Pons (tissue), 1 donor: ENCODE results near the gene RALB.
A peak's percentile ranks its signal among the peaks of the same experiment; 100 is the strongest.

ENCODE experiments used
- DNase-seq: peaks from one replicate; pipeline ENCODE4 v3.0.0-alpha.2; 2016; ENCODE audit warnings: low spot score

The RALB gene

DNA sequence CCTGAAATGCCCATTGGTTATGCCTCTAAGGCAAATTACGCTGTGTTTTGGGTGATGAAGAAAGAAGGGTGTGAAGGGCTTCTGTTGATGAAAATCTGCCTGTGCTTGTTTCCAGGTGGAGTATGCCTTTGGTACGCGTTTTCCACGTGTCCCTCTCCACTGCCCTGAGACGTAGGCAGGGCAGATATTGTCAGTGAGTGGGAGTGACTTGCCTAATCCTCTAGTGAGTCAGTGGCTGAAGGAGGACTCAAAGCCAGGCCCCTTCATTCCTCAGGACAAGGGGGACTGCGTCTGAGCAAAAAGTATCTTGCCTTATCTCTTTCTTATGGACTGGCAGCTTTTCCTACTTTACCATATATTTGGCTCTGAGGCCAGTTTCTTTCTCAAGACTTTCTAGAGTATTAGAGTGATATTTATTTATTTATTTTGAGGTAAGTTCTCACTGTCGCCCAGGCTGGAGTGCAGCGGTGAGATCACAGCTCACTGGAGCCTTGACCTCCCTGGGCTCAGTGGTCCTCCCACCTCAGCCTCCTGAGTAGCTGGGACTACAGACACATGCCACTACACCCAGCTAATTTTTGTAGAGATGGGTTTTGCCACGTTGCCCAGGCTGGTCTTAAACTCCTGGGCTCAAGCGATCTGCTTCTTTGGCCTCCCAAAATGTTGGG lies 10.2 kb downstream of the RALB start:
- no peak for DNase-seq

DNA sequence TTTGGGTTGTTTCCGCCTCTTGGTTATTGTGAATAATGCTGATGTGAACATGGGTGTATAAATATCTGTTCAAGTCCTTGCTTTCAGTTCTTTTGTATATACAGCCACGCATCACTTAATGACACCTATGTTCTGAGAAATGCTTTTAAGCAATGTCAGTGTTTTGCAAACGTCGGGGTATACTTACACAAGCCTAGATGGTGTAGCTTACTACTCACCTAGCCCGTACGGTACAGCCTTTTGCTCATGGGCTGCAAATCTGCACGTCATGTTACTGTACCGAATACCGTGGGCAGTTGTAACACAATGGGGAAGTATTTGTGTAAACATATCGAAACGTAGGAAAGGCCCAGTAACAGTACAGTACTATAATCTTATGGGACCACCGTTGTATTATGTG lies 12.4 kb downstream of the RALB start:
- DNase-seq, result no peak

DNA sequence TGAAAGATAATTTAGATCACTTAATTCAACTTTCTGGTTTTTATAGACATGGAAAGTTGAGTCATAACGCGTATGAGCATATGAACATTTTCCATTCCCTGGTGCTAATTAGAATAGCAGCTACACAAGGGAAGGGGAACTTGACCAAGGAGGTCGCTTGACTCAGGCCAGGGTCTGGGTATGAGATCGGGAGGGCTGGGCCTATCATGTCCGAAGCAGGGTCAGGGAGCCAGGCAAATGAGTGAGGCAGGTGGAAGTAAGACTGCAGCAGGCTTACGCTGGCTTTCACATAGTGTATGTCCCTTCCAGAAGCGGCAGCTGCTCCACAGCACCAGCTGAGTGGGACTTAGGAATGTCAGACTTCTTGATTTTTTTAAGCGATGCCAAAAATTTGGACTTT lies 14.7 kb downstream of the RALB start:
- no peak for DNase-seq

DNA sequence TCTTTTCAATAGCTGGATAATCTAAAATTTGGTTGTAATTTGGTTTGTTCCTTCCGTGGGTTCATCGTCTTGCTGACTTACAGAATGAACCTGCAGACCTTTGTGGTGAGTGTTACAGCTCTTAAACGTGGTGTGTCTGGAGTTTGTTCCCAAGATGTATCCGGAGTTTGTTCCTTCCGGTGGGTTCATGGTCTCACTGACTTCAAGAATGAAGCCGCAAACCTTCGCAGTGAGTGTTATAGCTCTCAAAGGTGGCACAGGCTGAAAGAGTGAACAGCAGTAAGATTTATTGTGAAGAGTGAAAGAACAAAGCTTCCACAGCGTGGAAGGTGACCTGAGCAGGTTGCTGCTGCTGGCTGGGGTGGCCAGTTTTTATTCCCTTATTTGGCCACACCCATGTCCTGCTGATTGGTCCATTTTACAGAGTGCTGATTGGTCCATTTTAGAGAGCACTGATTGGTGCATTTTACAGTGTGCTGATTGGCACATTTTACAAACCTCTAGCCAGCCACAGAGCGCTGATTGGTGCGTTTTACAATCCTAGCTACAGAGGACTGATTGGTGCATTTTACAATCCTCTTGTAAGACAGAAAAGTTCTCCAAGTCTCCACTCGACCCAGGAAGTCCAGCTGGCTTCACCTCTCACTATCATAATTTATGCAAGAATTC lies 16.6 kb downstream of the RALB start:
- no peak for DNase-seq

DNA sequence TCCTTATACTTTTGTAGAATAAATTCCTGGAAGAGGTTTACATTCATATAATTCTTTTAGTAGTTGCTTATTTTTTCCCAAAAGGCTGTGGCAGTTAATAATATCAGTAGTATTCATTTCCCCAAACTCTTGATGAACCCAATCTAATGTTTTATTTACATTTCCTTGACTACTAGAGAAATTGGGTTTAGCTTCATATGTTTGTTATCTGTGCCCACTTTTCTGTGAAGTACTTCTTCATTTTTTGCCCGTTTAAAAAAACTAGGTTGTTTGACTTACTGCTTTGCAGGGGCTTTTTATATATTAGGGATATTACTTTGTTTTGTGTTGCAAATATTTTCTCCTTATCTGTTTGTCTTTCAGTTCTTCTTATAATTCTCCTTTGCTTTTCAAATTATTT lies 17.2 kb downstream of the RALB start:
- no peak for DNase-seq

DNA sequence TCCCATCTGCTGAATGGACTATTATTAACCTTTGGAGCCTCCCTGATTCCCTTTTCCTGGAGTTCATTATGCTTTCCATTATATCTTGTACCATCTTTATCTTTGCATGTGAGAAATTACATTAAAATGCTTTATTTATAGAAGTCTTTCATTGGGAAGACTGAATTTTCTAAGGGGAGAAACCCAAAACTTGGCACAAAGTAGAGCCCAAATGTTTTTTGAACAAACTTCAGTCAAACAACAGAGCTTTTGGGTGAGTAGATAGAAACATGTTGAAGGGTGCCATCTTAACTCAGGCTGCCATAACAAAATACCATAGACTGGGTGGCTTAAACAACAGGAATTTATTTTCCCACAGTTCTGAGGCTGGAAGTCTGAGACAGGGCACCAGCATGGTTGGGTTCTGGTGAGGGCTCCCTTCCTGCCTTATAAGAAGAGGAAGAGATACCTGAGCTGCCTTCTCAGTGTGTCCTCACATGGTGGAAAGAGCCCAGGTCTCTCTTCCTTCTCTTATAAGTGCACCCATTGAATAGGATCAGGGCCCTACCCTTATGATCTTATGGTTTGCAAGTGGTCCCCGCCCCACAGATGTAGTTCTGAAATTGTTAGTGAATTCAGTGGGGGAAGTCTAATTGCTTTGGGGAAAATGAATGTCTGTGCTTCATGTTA lies 19.2 kb downstream of the RALB start:
- DNase-seq, result no peak

DNA sequence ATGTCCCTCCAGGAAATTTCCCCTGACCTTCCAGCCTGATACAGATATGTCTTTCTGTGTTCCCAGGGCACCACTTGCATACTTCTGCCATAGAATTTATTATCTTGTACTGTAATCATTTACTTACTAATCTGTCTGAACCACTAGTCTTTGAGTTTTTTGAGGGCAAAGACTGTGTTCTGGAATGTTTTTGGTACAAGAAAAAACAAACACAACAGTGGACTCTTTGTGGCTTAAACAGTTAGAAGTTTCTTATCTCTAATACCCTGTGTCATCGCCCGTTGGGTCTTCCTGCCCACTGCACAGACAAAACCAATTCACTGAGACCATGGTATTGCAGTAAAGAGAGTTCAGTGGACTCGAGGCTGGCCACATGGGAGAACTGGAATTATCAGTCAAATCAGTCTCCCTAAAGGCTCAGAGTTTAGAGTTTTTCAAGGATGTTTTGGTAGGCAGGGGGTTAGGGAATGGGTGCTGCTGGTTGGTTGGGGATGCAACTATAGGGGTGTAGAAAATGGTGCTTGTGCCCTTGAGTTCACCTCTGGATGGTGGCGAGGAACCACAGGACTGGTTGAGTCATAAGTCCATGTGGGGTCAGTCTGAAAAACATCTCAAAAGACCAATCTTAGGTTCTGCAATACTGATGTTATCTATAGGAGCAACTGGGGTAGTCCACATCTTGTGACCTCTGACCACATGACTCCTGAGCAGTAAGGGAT lies 20.3 kb downstream of the RALB start:
- DNase-seq, result no peak

DNA sequence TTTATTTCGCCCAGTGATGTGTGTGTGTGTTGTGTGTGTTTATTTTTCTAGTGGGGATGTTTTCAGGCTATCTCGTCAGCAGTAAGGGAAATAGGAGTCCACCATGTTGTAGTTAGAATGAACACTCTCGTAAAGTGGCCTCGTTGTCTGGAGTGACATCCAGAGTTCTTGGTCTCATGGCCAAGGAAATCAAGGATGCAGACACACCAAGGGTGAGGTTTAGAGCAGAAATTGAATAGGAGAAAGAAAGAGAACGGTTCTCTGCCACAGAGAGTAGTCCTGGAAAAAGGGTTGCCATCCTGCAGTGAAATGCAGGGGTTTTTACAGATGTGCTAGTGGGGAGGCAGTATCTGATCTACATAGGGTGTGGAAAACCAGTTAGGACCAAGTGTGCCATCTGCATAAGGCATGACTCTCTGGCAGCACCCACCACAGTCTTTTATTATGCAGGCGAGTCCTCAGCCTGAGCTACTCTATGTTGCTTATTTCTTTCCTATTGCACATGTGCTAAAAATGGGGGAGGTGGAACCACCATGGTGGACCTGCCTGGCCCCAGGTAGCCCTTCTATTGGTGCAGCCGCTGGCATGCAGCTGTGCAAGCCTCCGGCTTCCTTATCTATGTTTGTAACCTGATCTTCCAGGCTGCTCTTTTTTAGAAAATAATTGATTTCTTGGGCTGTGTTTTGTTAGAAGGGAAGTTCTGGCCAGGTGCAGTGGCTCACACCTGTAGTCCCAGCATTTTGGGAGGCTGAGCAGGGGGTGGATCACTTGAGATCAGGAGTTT lies 23.2 kb downstream of the RALB start:
- no peak for DNase-seq

DNA sequence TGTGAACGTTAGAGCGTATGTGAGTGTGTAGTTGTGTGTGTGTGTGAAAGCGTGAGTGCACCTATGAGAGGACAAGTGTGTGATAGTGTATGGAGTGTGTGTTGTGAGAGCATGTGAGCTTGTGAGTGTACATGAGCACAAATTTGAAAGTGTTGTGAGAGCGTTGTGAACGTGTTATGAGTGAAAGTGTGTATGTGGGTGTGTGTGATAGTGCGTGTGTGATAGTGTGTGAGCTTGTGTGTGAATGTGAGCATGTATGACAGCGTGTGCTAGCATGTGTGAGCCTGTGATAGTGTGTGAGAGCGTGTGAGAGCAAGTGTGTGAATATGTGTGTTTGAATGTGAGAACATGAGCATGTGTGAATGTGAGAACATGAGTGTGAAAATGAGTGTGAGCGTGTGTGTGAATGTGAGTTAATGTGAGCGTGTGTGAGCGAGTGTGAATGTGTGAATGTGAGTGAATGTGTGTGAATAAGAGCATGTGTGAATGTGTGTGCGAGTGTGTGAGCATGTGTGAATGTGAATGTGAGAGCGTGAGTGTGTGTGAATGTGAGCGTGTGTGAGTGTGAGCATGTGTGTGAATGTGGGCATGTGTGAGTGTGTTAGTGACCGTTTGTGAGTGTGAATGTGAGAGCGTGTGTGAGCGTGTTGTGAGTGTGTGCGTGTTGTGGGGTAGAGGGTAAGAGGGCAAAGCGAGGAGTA lies 25.0 kb downstream of the RALB start:
- DNase-seq, result no peak

DNA sequence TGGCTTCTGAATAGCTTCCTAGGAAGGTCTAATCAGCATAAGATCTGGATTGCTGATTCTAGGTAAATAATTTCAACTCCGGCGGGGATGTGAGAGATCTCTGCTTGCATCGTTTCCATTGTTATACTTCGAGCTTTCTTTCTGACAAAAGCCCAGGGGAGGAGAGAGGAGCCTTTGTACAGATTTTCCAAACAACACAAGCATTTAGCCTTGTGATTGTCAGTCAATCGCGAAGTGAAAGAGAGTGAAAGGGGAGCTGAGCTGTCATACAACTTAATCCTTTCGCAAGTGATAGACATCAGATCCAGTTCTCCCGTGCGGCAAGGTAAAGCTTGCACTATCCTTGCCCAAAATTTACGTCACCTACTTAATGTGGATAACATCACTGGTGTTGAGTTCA lies 26.2 kb downstream of the RALB start:
- peak; percentile 83 for DNase-seq

DNA sequence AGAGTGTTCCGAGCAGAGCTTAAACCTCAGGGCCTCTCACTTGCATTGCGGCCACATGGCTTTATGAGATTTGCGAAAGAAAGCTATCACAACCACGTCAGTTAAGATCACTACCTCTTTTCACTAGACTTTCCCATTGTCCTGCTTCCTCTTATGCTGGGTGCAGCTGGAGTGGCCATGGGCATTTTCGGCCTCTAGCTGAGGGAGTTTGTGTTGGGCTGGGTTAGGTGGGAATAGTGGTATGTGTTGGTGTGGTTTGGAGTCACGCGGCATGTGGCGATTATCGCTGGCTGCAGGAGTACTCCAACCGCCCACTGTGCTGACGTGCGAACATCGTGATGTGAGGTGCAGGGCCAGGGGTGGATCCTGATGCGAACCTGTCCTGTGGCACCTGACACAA lies 27.1 kb downstream of the RALB start:
- no peak for DNase-seq

DNA sequence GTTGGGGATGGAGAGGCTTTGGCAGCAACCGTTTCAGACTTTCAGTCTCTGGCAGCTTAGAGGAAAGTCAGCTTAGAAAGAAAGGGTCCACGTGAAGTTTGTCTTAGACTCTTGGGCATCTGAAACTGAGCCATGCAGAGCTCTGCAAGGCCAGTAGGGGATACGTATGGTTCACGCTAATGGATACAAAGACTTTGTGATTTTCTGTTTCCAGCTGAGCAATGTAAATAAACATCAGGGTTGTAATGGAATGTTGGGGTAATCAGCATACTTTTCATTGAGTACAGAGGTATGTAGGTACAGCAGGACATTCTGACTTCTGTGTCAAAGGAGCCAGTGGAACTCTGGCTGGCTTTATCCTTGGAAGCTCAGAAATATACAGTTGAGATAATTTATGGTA lies 31.0 kb downstream of the RALB start:
- no peak for DNase-seq

DNA sequence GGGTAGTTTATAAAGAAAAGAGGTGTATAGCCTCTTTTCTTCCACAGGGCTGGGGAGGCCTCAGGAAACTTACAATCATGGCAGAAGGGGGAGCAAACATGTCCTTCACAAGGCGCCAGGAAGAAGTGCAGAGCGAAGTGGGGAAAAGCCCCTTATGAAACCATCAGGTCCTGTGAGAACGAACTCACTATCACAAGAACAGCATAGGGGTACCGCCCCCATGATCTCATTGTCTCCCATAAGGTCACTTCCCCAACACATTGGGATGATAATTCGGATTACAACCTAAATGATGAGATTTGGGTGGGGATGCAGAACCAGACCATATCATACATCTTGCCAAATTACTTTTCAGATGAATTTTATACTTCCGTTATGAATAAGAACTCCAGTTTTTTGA lies 32.4 kb downstream of the RALB start:
- DNase-seq, result no peak

DNA sequence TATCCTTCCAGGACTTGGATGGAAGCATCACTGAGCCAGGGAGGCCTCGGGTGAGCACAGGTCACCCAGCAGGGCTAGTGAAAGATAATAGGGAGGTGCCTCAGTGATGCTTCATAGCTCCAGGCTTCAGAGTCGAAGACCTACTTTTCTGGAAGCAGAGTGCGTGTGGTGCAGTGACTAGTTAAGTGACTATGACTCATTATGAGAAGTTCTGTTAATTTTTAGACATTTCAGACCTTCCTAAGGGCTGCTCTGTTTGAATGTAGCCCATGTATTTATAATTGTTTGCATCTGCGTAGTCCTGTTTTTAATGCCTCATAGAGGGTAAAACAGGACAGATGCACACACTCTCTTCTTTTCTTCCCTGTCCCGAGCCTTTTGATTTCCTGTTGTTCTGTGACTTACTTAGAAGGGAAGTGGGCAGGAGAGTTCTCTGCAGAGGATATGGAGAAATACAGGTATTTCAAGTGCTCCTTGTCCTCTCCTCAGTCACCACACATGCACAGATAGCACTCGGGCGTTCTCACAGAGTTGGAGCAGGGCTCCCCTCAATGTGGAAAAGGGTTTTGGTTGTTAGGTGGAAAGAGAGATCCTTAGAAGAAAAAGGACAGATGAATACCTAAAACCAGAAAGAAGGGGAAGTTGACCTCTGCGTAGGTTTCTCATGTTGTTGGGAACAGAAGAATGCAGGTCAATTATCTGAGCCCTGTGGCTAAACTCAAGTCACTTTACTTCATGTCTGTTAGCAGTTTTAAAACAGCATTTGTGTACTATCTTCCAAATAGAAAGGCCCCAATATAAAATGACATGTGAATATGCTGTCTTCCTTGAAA lies 34.7 kb downstream of the RALB start:
- no peak for DNase-seq

DNA sequence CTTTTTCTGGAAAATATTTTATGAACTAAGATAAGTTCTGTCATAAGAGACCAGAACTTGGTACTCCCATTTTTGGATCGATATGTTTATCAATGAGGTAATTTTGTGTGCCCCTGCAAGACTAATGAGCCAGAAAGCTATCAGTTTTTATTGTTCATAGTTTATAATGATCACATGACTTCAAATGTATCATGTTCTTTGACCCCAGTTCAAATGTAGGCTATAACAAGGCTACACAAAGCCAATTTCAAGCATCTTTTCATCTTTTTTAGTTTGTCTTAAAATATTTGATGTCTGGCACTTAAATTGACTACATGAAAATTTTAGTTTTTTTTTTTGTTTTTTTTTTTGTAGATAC lies 35.3 kb downstream of the RALB start:
- no peak for DNase-seq

DNA sequence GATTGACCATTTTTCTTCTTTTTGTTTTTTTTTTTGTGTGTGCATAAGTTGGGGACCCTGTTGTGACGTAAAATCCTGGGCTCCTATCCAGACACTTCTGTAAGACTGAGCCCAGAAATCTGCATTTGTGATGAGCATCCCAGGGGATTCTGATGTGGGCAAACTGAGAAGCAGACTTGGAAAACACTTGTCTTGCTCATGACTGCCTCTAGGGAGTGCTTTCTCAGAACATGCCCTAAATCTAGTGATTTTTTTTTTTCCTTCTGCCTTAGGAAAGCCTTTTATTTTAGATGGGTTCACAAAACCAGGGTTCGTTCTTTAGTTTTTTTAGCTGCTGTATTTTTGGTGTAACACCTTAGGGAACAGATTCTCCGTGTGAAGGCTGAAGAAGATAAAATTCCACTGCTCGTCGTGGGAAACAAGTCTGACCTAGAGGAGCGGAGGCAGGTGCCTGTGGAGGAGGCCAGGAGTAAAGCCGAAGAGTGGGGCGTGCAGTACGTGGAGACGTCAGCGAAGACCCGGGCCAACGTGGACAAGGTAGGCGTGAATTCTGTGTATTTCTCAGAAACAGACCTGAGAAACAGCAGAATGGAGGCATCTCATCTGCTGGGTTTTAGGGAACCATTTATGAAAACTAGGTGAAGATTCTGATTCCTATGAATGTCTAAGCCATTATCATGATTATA lies 36.7 kb downstream of the RALB start:
- no peak for DNase-seq

DNA sequence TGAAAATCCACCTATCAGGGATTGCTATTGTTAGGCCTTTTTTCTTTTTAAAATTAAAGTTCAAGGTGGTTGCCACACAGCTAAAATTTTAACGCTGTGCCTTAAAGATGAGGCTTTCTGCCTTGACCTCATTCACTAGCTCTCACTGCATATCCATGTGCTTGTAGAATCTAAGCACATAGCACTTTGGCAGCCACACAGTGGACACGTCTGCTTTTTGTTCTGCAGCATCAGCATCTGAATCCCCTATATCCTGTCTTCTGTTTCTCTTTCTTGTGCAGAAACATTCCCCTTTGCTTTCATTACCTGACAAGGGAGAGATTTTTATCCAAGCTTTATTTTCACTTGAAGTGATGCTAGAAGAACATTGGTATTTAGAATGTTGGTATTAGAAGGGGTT lies 38.1 kb downstream of the RALB start:
- peak; percentile 19 for DNase-seq

DNA sequence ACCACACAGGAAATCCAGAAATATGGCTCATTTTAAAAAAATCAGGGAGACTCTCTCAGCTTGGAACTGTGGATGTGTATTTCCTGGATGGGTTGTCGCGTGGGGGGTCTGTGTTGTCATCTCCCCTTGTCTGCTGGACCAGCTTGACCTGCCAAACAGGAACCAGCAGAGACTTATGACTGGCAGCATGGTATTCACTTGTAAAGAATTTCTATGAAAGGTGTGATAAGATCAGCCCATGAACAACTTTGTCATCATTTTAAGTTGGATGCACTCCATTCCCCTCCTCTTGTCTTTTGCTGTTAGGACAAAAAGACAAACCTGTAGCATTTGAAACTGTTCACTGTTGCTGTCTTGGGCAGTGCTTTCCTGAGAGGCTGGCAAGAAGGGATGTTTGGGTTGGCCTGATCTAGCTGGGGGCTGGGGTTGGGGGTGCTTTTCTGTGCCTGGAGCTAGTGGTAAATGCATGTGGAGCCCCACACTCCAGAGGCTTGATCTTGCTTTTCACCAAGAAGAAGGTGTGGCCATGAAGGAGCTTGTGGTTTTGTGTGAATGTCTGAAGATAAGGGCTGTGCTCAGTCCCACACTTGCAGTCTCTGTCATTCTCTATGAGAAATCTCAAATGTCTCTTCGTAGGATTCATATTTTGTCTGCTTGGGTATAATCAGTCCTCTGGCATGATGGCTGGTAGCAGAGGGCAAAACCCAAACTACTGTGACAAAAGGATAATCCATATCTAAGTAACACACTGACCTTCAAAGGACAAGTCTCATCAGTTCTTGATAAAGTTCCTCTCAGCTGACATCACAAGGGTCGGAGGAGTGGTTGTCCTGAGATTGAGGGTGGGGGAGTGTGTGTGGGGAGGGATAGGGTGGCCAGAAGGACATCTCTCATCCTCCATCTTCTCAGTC lies 39.0 kb downstream of the RALB start:
- DNase-seq, result no peak
